Measurements from ENCODE around the gene LOXL3. TPM values are rescaled to one million over a fixed set of nuclear protein-coding genes. Genes with fewer than 3 reads are reported as not detected.

LOXL3 gene
- total RNA-seq, 1 experiment from 2014 or later: 5.8 TPM

DNA sequence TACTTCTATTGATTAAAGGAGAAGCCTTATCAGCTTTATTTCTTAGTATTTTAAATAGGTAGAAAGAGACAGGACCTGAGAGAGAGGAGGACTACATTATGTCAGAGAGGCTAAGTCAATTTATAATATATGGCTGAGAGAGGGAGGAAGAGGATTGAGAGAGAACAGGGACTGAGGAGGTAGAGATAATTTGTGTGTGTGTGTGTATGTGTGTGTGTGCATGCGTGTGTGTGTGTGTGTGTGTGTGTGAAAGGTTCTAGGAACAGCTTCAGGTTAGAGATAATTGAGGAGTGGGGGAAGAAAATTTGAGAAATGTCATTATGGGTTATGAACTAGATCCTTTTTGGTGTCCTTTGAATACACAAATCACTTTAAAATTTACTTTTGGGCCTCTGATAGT lies 15.9 kb upstream of the LOXL3 start:
- H3K27ac ChIP-seq (ENCODE audit: low read length): no peak overlapping the region
- no peak overlapping the region for H3K4me2 ChIP-seq (ENCODE audit: low read length)
- H3K27me3 ChIP-seq (ENCODE audit: low read length): no peaks in the 10 kb centered on the region
- BruUV-seq (replicated peaks): no TSS peak
- TF ChIP-seq EZH2phosphoT487 (IDR thresholded peaks at IDR 0.05; ENCODE audit: borderline replicate concordance, low read length) (no peak), EZH2 (IDR thresholded peaks at IDR 0.05; ENCODE audit: low read length, unreplicated experiment) (no peak)
- TF ChIP-seq, protein P1, sequence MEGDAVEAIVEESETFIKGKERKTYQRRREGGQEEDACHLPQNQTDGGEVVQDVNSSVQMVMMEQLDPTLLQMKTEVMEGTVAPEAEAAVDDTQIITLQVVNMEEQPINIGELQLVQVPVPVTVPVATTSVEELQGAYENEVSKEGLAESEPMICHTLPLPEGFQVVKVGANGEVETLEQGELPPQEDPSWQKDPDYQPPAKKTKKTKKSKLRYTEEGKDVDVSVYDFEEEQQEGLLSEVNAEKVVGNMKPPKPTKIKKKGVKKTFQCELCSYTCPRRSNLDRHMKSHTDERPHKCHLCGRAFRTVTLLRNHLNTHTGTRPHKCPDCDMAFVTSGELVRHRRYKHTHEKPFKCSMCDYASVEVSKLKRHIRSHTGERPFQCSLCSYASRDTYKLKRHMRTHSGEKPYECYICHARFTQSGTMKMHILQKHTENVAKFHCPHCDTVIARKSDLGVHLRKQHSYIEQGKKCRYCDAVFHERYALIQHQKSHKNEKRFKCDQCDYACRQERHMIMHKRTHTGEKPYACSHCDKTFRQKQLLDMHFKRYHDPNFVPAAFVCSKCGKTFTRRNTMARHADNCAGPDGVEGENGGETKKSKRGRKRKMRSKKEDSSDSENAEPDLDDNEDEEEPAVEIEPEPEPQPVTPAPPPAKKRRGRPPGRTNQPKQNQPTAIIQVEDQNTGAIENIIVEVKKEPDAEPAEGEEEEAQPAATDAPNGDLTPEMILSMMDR (conservative IDR thresholded peaks at IDR 0.05; ENCODE audit: low read depth, low read length): no peak
- no peaks in the 10 kb centered on the region for H3K79me2 ChIP-seq (ENCODE audit: low read length)
- no peaks in the 10 kb centered on the region for H3K9me3 ChIP-seq (ENCODE audit: low read length)
- ATAC-seq (no peak), DNase-seq (no peak)
- no peaks in the 10 kb centered on the region for H4K20me1 ChIP-seq (ENCODE audit: low read length)
- no peak overlapping the region for H3K4me3 ChIP-seq (ENCODE audit: low read length)
- no peak overlapping the region for H3K9ac ChIP-seq (ENCODE audit: low read length)
- H2AFZ ChIP-seq (ENCODE audit: low read length): no peak overlapping the region
- no peaks in the 10 kb centered on the region for H3K36me3 ChIP-seq (ENCODE audit: low read depth, low read length)
- H3K9me2 ChIP-seq (replicated peaks; ENCODE audit: low read length): no peaks in the 10 kb centered on the region
- peaks cover 32% of the 10 kb centered on the region for H3K4me1 ChIP-seq (ENCODE audit: insufficient read depth, low read length)
- ChIA-PET POLR2A (ENCODE audit: unreplicated experiment) (no interaction called here), CTCF (no interaction called here)
- H3F3A ChIP-seq (ENCODE audit: low read length, unreplicated experiment): peaks cover 4% of the 10 kb centered on the region
- intact Hi-C loops (cut with micrococcal nuclease): no loop called here

DNA sequence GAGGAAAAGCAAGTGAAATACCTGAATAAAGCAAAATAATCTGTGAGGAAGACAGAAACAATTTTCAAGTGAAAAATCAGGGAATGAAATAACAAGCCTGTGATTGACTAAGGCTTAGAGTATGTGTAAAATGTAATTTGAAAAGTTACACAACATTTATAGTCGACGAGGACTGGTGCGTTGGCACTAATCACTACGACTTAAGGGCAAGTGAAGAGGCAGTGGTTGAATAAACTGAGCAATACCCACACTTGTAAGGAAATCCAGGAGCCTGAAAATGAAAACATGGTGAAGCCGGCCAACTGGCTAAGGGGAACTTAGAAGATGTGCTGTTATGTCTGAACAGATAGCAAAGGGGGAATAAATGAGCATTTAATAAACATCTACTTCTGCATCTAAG lies 14.1 kb upstream of the LOXL3 start:
- H3K9me2 ChIP-seq (replicated peaks; ENCODE audit: low read length): no peaks in the 10 kb centered on the region
- intact Hi-C loops (cut with micrococcal nuclease): no loop called here
- POLR2A ChIA-PET (ENCODE audit: unreplicated experiment): no interaction called here
- H3K9ac ChIP-seq (ENCODE audit: low read length): no peak overlapping the region
- H3K4me1 ChIP-seq (ENCODE audit: insufficient read depth, low read length): peaks cover 23% of the 10 kb centered on the region
- H3K9me3 ChIP-seq (ENCODE audit: low read length): no peaks in the 10 kb centered on the region
- DNase-seq (peak; percentile 64), ATAC-seq (no peak)
- peak overlapping the region; percentile 28 for H3K27ac ChIP-seq (ENCODE audit: low read length)
- peak overlapping the region; percentile 28; the same call in 1 of the 2 replicates for H2AFZ ChIP-seq (ENCODE audit: low read length)
- no peaks in the 10 kb centered on the region for H3K36me3 ChIP-seq (ENCODE audit: low read depth, low read length)
- no peaks in the 10 kb centered on the region for H4K20me1 ChIP-seq (ENCODE audit: low read length)
- H3K4me3 ChIP-seq (ENCODE audit: low read length): no peak overlapping the region
- no peaks in the 10 kb centered on the region for H3F3A ChIP-seq (ENCODE audit: low read length, unreplicated experiment)
- H3K4me2 ChIP-seq (ENCODE audit: low read length): peak overlapping the region; percentile 52
- no TSS peak for BruUV-seq (replicated peaks)
- H3K79me2 ChIP-seq (ENCODE audit: low read length): no peaks in the 10 kb centered on the region
- CTCF ChIA-PET: no interaction called here
- TF ChIP-seq, protein P1 (conservative IDR thresholded peaks at IDR 0.05; ENCODE audit: low read depth, low read length): no peak
- no peak for TF ChIP-seq EZH2phosphoT487 (IDR thresholded peaks at IDR 0.05; ENCODE audit: borderline replicate concordance, low read length)
- TF ChIP-seq EZH2 (IDR thresholded peaks at IDR 0.05; ENCODE audit: low read length, unreplicated experiment): no peak
- no peaks in the 10 kb centered on the region for H3K27me3 ChIP-seq (ENCODE audit: low read length)

DNA sequence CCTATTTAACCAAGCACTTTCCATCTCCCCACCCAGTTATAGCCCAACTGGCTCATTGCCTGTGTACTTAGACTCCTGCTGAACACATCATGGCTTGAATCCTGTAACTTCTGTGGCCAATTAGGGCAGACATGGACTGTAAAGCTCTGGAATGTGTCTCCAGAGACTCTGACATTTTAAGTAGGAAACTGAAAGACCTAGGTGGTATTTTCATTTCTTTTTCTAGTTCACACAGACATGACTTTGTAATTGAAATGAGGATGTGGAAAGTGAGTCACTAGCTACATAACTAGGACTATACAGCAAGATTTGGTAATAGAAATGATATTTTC lies 13.0 kb upstream of the LOXL3 start:
- H2AFZ ChIP-seq (ENCODE audit: low read length): no peak overlapping the region
- no peaks in the 10 kb centered on the region for H3K79me2 ChIP-seq (ENCODE audit: low read length)
- TF ChIP-seq EZH2 (IDR thresholded peaks at IDR 0.05; ENCODE audit: low read length, unreplicated experiment): no peak
- no peak for TF ChIP-seq EZH2phosphoT487 (IDR thresholded peaks at IDR 0.05; ENCODE audit: borderline replicate concordance, low read length)
- TF ChIP-seq, protein P1 (conservative IDR thresholded peaks at IDR 0.05; ENCODE audit: low read depth, low read length): no peak
- DNase-seq: peak; percentile 51
- BruUV-seq (replicated peaks): no TSS peak
- H3K4me2 ChIP-seq (ENCODE audit: low read length): no peak overlapping the region
- no peaks in the 10 kb centered on the region for H3F3A ChIP-seq (ENCODE audit: low read length, unreplicated experiment)
- intact Hi-C loops (cut with micrococcal nuclease): no loop called here
- H3K4me1 ChIP-seq (ENCODE audit: insufficient read depth, low read length): peaks cover 23% of the 10 kb centered on the region
- ChIA-PET CTCF (no interaction called here), POLR2A (ENCODE audit: unreplicated experiment) (no interaction called here)
- H4K20me1 ChIP-seq (ENCODE audit: low read length): no peaks in the 10 kb centered on the region
- no peak overlapping the region for H3K27ac ChIP-seq (ENCODE audit: low read length)
- no peaks in the 10 kb centered on the region for H3K27me3 ChIP-seq (ENCODE audit: low read length)
- H3K36me3 ChIP-seq (ENCODE audit: low read depth, low read length): no peaks in the 10 kb centered on the region
- no peak overlapping the region for H3K9ac ChIP-seq (ENCODE audit: low read length)
- H3K4me3 ChIP-seq (ENCODE audit: low read length): no peak overlapping the region
- H3K9me3 ChIP-seq (ENCODE audit: low read length): no peaks in the 10 kb centered on the region
- H3K9me2 ChIP-seq (replicated peaks; ENCODE audit: low read length): no peaks in the 10 kb centered on the region
- no peak for ATAC-seq

Data from PC-3 (cell line).